DOHH2 (cell line): ENCODE measurements around the gene NBAS.

ENCODE experiments used
- H3F3A ChIP-seq: fragments of 200-600 bp; sonication (generic), shearing (Covaris generic); 2 replicates; pipeline ENCODE4 v1.6.0; 2016; ENCODE audit warnings: antibody characterized with exemption, mild to moderate bottlenecking; ENCODE audit not compliant: control insufficient read depth, insufficient read depth
- H3K27ac ChIP-seq: fragments of 200-600 bp; sonication (generic); 2 replicates; pipeline ENCODE4 v1.5.1; 2014; ENCODE audit warnings: low read depth, mild to moderate bottlenecking, low read length, moderate library complexity
- H3K27me3 ChIP-seq: fragments of 200-600 bp; sonication (generic); 2 replicates; pipeline ENCODE4 v1.6.1; 2014; ENCODE audit warnings: mild to moderate bottlenecking, low read length, mixed read lengths; ENCODE audit not compliant: control insufficient read depth
- H3K36me3 ChIP-seq: fragments of 200-600 bp; sonication (generic); 2 replicates; pipeline ENCODE4 v1.6.1; 2014; ENCODE audit warnings: mild to moderate bottlenecking, low read length, moderate library complexity, mixed read lengths; ENCODE audit not compliant: control insufficient read depth
- H3K4me1 ChIP-seq: fragments of 200-600 bp; sonication (generic); 2 replicates; pipeline ENCODE4 v1.6.1; 2014; ENCODE audit warnings: mild to moderate bottlenecking, low read length, mixed read lengths; ENCODE audit not compliant: control insufficient read depth
- H3K4me2 ChIP-seq: fragments of 200-600 bp; sonication (generic); 2 replicates; pipeline ENCODE4 v1.6.0; 2014; ENCODE audit warnings: mild to moderate bottlenecking, low read length, moderate library complexity
- H3K4me3 ChIP-seq: fragments of 200-600 bp; sonication (generic); 2 replicates; pipeline ENCODE4 v1.5.1; 2014; ENCODE audit warnings: mild to moderate bottlenecking, low read length, mixed read lengths
- H3K79me2 ChIP-seq: fragments of 200-600 bp; sonication (generic); 2 replicates; pipeline ENCODE4 v1.6.1; 2014; ENCODE audit warnings: mild to moderate bottlenecking, low read length, mixed read lengths; ENCODE audit not compliant: control insufficient read depth
- H3K9me2 ChIP-seq: fragments of 200-600 bp; sonication (generic); replicated peaks from 2 replicates; pipeline ENCODE4 v1.6.1; 2014; ENCODE audit warnings: mild to moderate bottlenecking, low read length, mixed read lengths; ENCODE audit not compliant: control insufficient read depth
- H3K9me3 ChIP-seq: fragments of 200-600 bp; sonication (generic); 2 replicates; pipeline ENCODE4 v1.6.1; 2014; ENCODE audit warnings: antibody characterized with exemption, low read length, mixed read lengths; ENCODE audit not compliant: control insufficient read depth, insufficient read depth
- H4K20me1 ChIP-seq: fragments of 200-600 bp; sonication (generic); 2 replicates; pipeline ENCODE4 v1.6.0; 2014; ENCODE audit warnings: low read depth, mild to moderate bottlenecking, antibody characterized with exemption, low read length, moderate library complexity; ENCODE audit not compliant: control insufficient read depth, insufficient read depth
- CTCF ChIP-seq: fragments of 200-600 bp; sonication (generic); IDR thresholded peaks from one replicate; pipeline ENCODE4 v1.5.1; 2014; ENCODE audit warnings: antibody characterized with exemption, mild to moderate bottlenecking, low read depth, low read length; ENCODE audit not compliant: poor library complexity, severe bottlenecking
- EZH2phosphoT487 ChIP-seq: fragments of 200-600 bp; sonication (generic); IDR thresholded peaks from 2 replicates; pipeline ENCODE4 v1.6.1; 2017; ENCODE audit warnings: borderline replicate concordance, mild to moderate bottlenecking, antibody characterized with exemption, low read length, moderate library complexity, mixed read lengths

The NBAS gene

GRCh38 chr2:15579641-15580040, 18.5 kb upstream of the NBAS start:
- Histone ChIP-seq H3K4me1 (peaks cover 33% of the 10 kb centered on the region), H3K9me2 (no peaks in the 10 kb centered on the region), H3F3A (0 out of 2 replicates have a peak, but pooled peaks cover 2% of the 10 kb centered on the region), H3K9me3 (peaks cover 4% of the 10 kb centered on the region; the same call in 1 of the 2 replicates), H3K27ac (no peak overlapping the region), H3K27me3 (no peaks in the 10 kb centered on the region), H3K79me2 (no peaks in the 10 kb centered on the region), H4K20me1 (no peaks in the 10 kb centered on the region), H3K4me3 (no peak overlapping the region), H3K36me3 (no peaks in the 10 kb centered on the region), H3K4me2 (no peak overlapping the region)
- TF ChIP-seq CTCF (no peak), EZH2phosphoT487 (no peak)

GRCh38 chr2:15577071-15577735, 16.1 kb upstream of the NBAS start:
- H3K4me1 ChIP-seq, result peaks cover 19% of the 10 kb centered on the region
- TF ChIP-seq CTCF, result peak; percentile 85
- no peak for TF ChIP-seq EZH2phosphoT487

GRCh38 chr2:15571729-15572128, 10.6 kb upstream of the NBAS start:
- Histone ChIP-seq H3K4me3 (no peak overlapping the region), H3K27ac (no peak overlapping the region), H3K79me2 (no peaks in the 10 kb centered on the region), H3F3A (no peaks in the 10 kb centered on the region), H3K4me1 (peaks cover 8% of the 10 kb centered on the region), H3K4me2 (no peak overlapping the region), H3K27me3 (no peaks in the 10 kb centered on the region), H3K9me2 (no peaks in the 10 kb centered on the region), H3K9me3 (no peaks in the 10 kb centered on the region), H3K36me3 (no peaks in the 10 kb centered on the region), H4K20me1 (no peaks in the 10 kb centered on the region)
- TF ChIP-seq EZH2phosphoT487, result no peak
- no peak for TF ChIP-seq CTCF

More at GRCh38 chr2:15577071-15577735, 16.1 kb upstream of the NBAS start:
- Histone ChIP-seq H3K27me3 (no peaks in the 10 kb centered on the region), H3K36me3 (no peaks in the 10 kb centered on the region), H3K79me2 (no peaks in the 10 kb centered on the region), H3K4me2 (no peak overlapping the region), H3K4me3 (no peak overlapping the region), H4K20me1 (no peaks in the 10 kb centered on the region), H3K9me3 (peaks cover 3% of the 10 kb centered on the region; the same call in 1 of the 2 replicates), H3K9me2 (no peaks in the 10 kb centered on the region), H3K27ac (no peak overlapping the region), H3F3A (no peaks in the 10 kb centered on the region)

- Histone ChIP-seq H3K27me3 (no peaks in the 10 kb centered on the region), H3K9me3 (no peaks in the 10 kb centered on the region), H3K79me2 (no peaks in the 10 kb centered on the region), H3K36me3 (no peaks in the 10 kb centered on the region), H4K20me1 (no peaks in the 10 kb centered on the region), H3K9me2 (no peaks in the 10 kb centered on the region), H3F3A (no peaks in the 10 kb centered on the region), H3K4me1 (peaks cover 3% of the 10 kb centered on the region), H3K4me2 (no peak overlapping the region), H3K27ac (no peak overlapping the region), H3K4me3 (no peak overlapping the region)
- TF ChIP-seq CTCF (no peak), EZH2phosphoT487 (no peak)
Measured at GRCh38 chr2:15570104-15570503, 9.0 kb upstream of the NBAS start.
